ENCODE measurements around the gene INKA2.

Gene INKA2

DNA sequence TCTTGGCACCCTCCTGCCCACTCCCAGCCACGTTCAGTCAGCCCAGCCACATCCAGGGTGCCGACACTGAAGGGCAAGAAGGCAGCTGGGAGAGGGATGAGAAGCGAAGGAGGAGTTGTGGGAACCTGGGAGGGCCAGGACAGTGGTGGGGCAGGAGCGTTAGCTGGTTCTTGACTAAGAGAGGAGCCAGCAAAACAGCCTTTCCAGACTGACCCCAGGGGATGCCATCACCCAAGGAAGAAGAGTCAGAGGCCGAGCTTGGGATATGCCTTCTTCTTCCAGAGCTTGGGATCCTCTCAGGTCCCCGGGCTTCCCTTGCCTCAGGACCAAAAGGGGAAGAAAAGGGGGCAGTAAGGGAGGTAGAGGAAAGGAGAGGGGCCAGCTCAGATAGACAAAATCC is 7.2 kb downstream of the INKA2 start:
- H3K27ac ChIP-seq = no peak overlapping the region
- TF ChIP-seq ZFX (IDR thresholded peaks at IDR 0.05) = no peak
- TF ChIP-seq, protein P1, sequence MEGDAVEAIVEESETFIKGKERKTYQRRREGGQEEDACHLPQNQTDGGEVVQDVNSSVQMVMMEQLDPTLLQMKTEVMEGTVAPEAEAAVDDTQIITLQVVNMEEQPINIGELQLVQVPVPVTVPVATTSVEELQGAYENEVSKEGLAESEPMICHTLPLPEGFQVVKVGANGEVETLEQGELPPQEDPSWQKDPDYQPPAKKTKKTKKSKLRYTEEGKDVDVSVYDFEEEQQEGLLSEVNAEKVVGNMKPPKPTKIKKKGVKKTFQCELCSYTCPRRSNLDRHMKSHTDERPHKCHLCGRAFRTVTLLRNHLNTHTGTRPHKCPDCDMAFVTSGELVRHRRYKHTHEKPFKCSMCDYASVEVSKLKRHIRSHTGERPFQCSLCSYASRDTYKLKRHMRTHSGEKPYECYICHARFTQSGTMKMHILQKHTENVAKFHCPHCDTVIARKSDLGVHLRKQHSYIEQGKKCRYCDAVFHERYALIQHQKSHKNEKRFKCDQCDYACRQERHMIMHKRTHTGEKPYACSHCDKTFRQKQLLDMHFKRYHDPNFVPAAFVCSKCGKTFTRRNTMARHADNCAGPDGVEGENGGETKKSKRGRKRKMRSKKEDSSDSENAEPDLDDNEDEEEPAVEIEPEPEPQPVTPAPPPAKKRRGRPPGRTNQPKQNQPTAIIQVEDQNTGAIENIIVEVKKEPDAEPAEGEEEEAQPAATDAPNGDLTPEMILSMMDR (conservative IDR thresholded peaks at IDR 0.05) = no peak

DNA sequence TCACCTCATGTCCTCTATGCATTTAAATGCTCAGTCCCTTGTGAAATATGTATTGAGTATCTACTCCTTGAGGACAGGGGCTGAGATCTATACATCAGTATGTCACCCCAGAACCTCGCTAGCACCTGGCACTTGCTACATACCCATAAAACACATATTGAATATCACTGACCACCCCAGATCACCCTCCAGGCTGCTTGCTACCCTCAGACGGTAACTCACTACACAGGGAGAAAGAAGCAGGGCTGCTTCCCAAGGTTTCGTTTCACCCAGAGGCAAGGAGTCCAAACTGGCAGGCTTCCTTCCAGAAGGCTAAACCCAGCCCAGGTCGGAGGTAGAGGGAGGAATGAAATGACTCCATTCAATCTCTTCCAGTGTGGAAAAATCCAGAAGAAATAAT is 8.5 kb downstream of the INKA2 start:
- H3K27ac ChIP-seq = no peak overlapping the region
- TF ChIP-seq ZFX (IDR thresholded peaks at IDR 0.05) = no peak
- TF ChIP-seq, protein P1 (conservative IDR thresholded peaks at IDR 0.05) = no peak

DNA sequence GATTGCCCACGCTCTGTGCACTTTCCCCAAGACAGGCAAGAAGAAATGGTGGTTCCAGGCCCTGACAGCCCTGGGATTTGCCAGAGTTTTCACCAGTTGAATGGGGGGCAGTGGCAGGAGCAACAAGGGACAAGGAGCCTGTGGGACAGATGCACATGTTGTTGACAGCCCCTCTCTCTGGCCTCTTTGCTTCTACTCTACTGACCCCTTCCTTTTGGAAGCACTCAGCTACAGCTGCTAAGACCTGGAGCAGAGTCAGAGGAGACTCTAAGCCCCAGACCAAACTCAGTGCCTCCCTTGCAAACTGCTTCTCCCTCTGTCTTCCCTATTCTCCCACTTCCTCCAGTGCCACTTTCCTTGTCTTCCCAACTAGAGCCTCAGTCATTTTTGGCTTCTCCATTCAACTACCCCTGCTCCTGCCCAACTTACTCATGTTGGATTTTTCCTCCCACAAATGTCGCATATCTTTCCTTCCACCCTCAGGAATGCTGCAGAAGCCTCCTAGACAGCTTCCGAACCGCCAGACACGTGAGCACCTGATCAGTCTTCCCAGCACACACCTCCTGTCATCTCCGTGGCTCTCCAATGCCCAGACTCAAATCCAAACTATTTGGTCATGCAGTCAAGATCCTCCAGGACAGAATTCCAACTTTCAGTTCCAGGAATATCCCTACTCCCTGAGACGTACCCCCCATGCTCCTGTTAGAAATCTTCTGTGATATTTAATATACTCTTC is 9.1 kb downstream of the INKA2 start:
- no peak overlapping the region for H3K27ac ChIP-seq
- TF ChIP-seq, protein P1 (conservative IDR thresholded peaks at IDR 0.05) = no peak
- TF ChIP-seq ZFX (IDR thresholded peaks at IDR 0.05) = no peak

DNA sequence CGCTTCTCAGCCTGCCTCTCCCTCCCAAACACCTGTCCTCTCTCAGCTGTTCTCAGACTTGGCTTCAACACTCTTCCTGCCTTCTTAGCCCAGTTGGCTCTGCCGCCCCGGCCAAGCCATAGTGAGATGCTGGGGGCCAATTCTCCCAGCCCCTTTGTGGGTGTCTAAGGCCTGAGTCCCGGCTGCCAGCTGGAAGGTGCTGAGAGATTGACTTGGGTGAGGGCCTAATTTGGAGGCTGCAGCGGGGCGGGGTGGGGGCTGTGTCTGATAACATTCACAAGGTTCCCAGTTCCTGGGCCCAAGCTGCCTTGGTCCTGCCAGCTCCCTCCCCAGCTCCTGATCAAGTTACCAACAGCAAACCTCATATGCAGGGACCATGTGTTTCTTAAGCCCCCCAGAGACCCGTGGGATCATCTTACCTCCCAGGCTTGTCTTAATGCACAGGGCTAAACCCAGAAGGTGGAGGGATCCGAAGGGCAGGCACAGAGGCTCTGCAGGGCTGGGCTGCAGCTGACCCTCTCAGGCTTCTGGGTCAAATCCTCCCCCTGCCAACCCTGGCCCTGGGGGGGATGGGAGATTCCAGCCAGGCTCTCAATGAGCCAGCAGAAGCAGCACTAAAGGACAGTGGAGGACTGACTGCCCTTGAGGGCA is 9.8 kb downstream of the INKA2 start:
- TF ChIP-seq, protein P1 (conservative IDR thresholded peaks at IDR 0.05) = no peak
- no peak for TF ChIP-seq ZFX (IDR thresholded peaks at IDR 0.05)
- no peak overlapping the region for H3K27ac ChIP-seq

DNA sequence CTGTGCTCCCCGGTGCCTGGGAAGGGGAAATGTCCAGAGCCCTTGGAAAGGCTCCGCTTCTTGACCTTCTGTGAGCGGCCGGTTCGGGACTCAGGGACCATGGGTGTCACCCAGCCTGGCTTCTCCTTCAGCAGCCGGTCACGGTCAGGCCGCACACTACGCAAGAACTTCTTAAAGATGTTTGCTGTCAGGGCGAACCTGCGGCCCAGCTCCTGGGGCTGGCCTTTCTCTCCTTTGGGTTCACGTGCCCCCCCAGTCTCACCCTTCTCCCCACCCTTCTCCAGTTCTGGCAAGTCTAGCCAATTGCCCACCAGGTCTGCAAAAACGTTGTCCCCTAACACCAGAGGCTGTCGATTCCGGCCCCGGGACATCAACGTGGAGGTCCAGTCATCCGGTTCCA is 12.1 kb downstream of the INKA2 start:
- TF ChIP-seq, protein P1 (conservative IDR thresholded peaks at IDR 0.05) = no peak
- no peak for TF ChIP-seq ZFX (IDR thresholded peaks at IDR 0.05)
- H3K27ac ChIP-seq = no peak overlapping the region

DNA sequence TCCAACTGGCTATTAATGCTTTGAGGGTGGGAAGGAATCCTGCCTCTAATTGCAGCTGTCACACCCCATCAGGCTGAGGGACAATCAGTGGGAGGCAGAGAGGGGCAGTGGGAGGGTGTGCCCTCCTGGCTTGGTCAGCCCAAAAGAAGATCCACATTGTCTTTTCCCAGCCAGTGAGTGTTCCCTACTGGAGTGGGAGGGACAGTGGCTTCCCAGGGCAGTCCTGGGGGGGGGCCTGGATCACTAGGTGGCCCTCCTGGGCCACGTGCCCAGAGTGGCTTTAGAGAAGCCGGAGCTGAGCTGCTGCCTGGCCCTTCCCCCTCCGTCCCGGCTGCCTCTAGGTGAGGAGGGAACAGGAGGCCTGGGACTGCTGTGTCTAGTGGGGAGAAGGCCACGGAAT is 14.0 kb downstream of the INKA2 start:
- no peak overlapping the region for H3K27ac ChIP-seq
- TF ChIP-seq ZFX (IDR thresholded peaks at IDR 0.05) = no peak

DNA sequence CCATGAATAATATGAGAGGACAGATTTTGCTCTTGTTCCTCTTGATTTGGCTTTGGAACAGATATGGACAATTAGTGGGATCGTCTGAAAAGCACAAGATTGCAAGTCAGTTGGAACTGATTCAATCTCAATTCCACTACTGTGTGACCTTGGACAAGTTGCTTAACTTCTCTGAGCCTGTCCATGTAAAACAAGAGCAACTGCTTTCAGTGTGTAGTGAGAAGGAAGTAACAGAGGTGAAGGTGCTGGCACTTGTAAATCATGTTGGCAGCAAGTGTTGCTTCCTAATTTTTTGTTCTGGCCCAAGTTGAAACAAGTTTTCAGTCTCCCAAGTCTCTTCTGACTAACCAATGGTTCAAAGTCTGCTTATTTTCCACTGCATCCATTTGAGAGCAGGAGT is 15.3 kb downstream of the INKA2 start:
- TF ChIP-seq, protein P1 (conservative IDR thresholded peaks at IDR 0.05) = no peak
- no peak for TF ChIP-seq ZFX (IDR thresholded peaks at IDR 0.05)
- H3K27ac ChIP-seq = no peak overlapping the region
